GM18519 (cell line): Measurements from ENCODE around the gene SCN4B.

Source experiments
- ATAC-seq: cut with Tn5 transposase; IDR thresholded peaks from one replicate; pipeline ENCODE4 v1.9.1; 2021; ENCODE audit warnings: mild to moderate bottlenecking, moderate library complexity; ENCODE audit not compliant: unreplicated experiment, low FRiP score

SCN4B gene

GRCh38 chr11:118135051-118135795, 17.4 kb downstream of the SCN4B start:
- no peak for ATAC-seq

- no peak for ATAC-seq
These were observed 18.8 kb downstream of the SCN4B start for GRCh38 chr11:118133816-118134215.

- ATAC-seq, result no peak
These were observed 20.1 kb downstream of the SCN4B start for GRCh38 chr11:118132385-118133151.

GRCh38 chr11:118129471-118130172, 23.0 kb downstream of the SCN4B start:
- ATAC-seq, result no peak

- ATAC-seq, result no peak
These were observed 23.7 kb downstream of the SCN4B start for GRCh38 chr11:118128721-118129470.

- ATAC-seq, result no peak
These were observed 24.3 kb downstream of the SCN4B start for GRCh38 chr11:118128310-118128709.

- no peak for ATAC-seq
These were observed 26.4 kb downstream of the SCN4B start for GRCh38 chr11:118126082-118126838.

GRCh38 chr11:118124929-118125535, 27.6 kb downstream of the SCN4B start:
- no peak for ATAC-seq

GRCh38 chr11:118120793-118121192, 31.8 kb downstream of the SCN4B start:
- ATAC-seq, result no peak

GRCh38 chr11:118117790-118118601, 34.6 kb downstream of the SCN4B start:
- ATAC-seq, result no peak

GRCh38 chr11:118115048-118115447, 37.6 kb downstream of the SCN4B start:
- ATAC-seq, result no peak

GRCh38 chr11:118114266-118114665, 38.4 kb downstream of the SCN4B start:
- ATAC-seq, result no peak

GRCh38 chr11:118112711-118113430, 39.8 kb downstream of the SCN4B start:
- no peak for ATAC-seq

GRCh38 chr11:118111744-118112035, 40.9 kb downstream of the SCN4B start:
- no peak for ATAC-seq

- no peak for ATAC-seq
These were observed 41.4 kb downstream of the SCN4B start for GRCh38 chr11:118111019-118111743.

GRCh38 chr11:118109231-118109630, 43.4 kb downstream of the SCN4B start:
- no peak for ATAC-seq

GRCh38 chr11:118108513-118108912, 44.1 kb downstream of the SCN4B start:
- ATAC-seq, result no peak
